Glomerular visceral epithelial cell (primary cell): ENCODE results near the gene THUMPD2.
A peak's percentile ranks its signal among the peaks of the same experiment; 100 is the strongest.

Experiments
- DNase-seq: peaks from one replicate; pipeline ENCODE4 v3.0.0-alpha.2; 2016; ENCODE audit errors: extremely low spot score

THUMPD2 gene

DNA sequence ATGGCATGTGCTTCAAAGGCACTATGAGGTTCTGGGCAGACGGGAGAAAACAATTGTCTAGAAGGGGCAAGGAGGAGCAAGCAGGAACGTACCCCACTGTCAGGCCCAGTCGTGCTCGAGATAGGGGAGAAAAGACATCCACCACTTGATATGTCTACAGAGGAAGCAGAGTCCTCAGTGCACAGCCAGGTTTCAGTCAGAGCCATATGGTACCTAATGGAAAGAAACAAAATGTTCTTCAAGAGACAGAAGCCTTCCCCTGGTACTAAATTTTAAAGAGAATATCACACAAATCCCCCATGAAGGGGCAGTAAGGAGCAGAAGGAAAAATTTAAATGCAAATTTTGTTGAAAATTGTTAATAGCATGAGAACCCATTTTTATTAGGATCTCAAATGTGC, 21.9 kb downstream of the THUMPD2 start:
- DNase-seq: no peak

DNA sequence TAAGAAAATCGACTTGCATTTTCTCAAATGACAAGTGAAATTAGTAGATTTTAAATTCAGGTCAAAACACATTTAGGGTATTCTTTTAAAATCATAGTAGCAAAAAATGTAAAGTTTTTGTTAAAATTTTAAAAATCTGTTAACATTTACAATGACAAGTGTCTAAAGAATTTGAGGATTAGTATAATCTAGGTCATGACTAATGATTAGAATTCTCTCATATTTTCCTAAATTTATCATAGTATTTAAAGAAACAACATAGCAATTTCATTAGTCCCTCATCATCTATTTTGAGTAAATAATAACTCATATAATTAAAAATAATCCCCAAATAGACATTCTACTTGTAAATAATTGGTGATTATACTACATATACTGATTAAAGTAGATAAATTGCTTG, 23.6 kb downstream of the THUMPD2 start:
- DNase-seq: no peak

DNA sequence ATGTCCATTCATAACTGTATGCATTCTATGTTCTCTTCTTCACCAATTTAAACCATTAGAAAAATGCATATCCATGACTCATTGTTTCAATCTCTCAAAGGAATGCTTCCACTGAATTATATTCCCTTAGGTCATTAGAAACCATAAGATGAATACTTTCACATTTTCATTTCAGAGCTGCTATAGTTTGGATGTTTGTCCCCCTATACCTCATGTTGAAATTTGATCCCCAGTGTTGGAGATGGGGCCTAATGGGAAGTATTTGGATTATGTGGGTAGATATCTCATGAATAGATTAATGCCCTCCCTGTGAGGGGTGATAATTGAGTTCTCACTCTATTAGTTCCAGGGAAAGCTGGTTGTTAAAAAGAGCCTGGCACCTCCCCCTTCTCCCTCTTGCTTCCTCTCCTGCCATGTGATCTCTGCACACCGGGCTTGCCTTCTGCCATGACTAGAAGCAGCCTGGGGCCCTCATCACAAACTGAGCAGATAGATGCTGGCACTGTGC, 35.7 kb downstream of the THUMPD2 start:
- DNase-seq: no peak

DNA sequence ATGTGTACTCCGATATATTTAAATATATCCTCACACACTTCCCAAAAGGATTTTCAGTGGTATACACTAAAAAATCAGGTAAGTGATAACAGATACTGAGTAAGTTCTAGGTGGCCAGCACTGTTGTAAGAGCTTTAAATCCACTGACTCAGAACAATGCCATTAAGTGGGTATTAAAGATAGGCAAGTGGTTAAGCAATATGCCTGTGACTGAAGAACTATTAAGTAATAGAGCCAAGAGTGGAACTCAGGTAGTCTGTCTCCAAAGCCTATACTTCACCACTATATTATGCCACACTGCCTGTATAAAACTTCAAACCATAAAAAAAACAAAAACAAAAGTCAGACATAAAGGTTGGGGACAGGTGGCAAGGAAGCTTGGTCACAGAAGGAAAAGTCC, 37.2 kb downstream of the THUMPD2 start:
- no peak for DNase-seq

DNA sequence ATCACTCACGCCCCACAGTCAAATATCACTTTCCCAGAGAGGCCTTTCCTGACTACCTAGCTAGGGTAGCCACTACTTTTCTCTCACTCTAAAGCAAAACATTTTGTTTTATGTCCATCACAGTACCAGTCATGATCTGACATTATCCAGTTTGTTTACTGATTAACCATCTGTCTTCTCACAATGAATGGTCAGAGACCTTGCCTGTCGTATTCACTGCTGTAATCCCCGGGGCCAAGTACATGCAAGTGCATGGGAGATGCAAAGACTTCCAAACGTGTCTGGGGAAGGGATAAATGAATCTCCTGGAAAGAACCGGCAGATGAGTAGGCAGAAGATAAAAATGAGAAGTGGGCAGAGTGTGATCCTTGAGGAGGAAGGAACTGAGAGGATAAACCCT, 39.7 kb downstream of the THUMPD2 start:
- no peak for DNase-seq

DNA sequence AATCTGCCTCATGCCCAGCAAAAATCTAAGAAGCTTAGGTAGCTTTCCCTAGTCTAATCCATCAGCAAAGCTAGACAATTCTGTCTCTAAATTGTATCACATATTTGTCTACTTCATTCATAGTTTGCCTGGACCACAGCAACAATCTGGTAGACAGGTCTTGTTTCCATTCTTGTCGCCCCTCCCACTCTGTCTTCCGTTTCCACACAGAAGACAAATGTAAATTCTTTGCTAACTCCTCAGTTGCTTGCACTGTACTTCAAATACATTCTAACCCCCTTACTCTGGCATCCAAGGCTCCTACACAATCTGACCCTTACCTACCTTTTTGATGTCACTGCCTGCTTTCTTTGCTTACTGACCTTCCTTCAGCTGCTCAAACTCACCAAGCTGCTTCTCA, 40.1 kb downstream of the THUMPD2 start:
- no peak for DNase-seq

DNA sequence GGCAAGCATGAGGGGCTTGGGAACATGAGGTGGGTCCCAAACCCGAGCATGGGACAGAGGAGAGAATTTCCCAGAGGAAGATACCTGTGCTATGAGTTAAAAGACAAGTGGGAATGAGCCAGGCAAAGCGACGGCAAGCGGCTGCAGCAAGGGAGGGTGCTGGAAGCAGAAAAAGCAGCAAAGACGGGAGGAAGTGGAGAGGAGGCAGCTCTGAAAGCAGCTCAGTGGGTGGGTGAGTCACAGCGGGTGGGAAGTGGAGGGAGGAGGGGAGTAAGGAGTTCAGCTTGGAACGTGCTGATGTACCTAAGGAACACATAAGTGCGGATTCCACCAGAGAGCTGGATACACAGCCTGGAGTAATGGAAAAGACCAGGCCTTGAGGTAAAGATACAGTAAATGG, 41.4 kb downstream of the THUMPD2 start:
- peak; percentile 88 for DNase-seq

DNA sequence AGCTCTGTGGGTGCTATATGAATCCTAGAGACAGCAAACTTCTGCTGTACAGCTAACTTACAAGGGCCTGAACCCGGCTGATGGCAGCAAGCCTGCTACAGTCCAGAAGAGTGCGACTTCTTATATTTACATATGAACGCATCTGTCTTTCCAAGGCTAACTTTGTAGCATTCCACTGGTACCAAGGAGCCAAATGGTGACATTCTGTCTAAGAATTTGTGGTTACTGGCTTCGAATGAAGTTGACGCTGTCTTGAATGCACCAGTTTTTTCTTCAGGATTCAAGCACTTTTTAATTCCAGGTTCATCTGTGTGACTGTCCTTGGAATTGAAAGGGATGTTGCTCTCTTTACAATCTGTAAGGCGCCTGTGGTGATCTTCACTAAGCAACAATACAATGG, 42.4 kb downstream of the THUMPD2 start:
- peak; percentile 83 for DNase-seq

DNA sequence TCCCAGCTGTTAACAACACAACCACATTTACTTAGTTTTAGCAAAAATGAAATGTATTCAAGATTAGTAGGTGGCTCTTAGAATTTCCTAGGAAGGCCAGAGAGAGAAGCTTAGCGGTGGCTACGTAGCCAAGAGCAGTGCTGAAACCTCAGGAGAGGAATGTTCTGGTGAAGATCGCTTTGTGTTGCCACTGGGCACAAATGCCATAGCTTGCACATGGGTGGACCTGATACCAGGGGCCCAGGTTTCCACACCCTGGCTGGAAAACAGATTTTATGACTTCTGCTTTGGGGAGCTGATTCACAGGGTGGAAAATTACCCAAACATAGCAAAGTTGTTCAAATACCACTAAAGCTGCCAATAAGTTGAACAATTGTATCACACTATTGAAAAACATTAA, 43.4 kb downstream of the THUMPD2 start:
- no peak for DNase-seq

DNA sequence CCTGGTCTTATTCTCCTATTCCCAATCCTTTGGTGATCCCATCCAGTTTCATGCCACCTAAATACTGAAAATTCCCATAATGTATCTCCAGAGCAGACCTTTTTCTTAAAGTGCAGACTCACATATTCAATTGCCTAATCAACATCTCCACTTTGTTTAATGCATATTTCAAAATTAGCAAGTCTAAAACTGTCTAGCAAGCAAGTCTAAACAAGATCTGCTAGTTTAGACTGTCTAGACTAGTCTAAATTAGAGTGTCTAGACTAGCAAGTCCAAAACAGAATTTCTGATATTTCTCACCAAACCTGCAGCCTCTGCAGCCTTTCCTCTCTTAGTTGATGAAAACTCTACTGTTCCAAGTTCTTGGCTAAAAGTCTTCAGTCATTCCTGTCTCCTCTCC, 44.6 kb downstream of the THUMPD2 start:
- DNase-seq: no peak

DNA sequence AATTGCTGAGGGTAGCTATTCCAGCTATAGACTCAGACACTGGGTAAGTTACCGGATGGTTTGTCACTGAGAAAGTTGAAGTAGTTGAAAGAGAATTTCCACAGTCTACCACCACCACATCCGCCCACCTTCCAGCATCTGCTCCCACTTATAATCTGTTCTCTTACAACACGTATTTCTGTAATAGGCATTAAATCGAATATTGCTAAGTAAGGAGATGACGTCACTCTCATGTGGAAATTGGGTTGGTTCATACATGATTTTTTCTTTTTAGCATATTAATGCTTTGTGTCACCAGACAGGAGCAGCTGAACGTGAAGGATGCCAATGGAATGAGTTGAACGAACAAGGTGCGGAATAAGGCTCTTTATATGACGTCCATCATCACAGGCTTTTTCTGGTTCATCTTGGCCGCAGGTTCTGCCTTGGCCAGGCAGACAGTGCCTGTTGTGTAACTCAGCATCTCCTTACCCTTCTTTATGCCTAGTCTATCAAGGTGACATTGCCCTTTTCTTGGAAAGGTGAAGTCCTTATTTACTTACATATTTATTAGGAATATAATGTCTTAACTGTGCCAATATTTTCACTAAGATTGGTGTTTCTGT, 45.9 kb downstream of the THUMPD2 start:
- DNase-seq: no peak

DNA sequence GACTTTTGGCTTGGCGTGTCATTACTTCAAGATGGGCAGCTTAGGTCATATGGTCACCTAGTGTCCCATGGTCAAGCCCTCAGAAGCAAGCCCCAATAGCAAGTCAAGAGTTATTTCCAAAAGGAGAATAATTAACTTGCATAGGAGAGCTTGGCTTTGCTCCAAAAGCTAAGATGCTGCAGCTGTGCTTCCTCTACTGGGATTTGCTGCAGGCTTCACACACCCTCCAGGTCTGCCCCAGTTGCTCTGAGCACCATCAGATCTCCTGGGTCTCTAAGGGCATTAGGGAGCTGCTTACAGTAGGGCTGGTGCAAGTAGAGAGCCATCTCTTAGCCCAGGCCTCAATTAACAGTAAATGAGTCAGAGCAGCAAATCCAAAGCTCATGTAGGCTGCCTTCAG, 46.6 kb downstream of the THUMPD2 start:
- peak; percentile 54 for DNase-seq

DNA sequence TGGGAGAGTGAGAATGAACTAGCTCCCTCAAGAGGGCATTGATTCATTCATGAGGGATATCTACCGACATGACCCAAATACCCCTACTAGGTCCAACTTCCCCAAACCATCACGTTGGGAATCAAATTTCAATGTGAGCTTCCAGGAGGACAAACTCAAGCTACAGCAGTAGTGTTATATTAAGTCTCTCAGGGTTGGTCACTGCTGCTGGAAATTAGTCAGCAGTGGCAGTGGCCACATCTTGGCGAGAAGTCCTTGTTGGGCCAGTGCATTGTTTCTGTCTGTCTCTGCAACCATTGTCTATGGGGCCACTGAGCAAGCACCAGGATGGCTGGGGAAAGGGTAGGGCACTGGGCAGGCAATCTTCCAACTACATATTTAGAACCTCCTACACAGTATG, 47.5 kb downstream of the THUMPD2 start:
- DNase-seq: no peak

DNA sequence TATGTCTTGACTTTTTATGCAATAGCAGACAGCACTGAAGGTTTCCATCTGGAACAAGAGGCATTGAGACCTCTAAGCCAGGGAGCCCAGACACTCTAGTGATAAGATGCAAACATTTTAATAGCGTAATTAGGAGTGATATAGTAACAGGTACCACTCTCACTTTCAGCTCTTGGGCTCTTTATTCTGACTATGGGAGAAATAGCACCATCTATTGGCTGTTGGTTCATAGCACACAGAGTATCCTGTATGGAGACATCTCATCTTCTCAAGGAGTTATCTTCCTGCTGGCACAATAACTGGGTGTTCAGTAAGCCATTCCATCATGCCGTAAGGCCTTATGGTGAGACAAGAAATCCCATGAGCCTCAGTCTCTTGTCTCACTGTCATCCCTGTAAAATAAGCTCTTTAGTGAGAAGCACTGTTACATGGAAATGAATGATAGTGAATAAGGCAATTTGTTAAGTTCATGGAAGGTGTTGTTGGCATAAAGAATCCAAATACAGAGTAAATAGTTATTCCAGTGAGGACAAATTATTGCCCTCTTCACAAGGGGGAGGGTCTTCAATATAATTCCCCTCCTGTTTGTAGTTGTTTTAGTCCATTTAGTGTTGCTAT, 48.3 kb downstream of the THUMPD2 start:
- DNase-seq: peak; percentile 23

DNA sequence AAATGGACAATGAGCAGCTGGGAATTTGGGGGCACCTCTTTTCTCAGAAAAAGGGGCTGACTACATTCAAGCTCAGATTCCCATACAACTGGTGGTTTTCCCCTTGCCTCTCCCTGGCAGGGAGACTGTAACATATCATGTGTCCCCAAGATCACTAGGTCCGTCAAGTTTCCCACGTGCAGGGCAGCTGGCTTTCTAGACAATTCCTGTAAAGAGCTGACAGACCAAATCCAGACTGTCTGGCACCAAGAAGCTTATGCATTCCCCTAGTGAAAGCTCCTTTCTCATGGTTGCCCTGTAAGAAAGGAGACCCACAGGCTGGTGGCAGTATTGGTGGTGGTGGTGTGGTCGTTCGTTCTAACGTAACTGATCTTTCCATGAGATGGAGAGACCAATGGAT, 48.8 kb downstream of the THUMPD2 start:
- no peak for DNase-seq

DNA sequence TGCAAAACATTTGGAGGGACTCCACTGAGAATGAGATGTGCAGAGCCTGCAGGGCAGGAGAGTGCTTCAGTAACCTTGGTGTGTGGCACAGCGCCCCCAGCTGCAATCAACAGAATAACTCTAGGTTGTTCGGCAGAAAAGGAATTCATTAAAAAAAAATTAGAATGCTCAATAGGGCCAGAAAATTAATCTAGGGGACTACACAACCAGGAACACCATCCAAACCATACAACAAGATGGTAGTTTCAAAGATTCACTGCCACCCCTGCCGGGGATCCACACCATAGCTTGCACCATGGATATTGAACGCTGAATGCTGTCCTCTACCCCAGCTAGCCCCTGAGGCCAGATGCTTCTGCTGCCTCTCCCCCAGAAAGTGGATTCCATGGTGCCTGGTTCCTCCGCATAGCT, 50.1 kb downstream of the THUMPD2 start:
- DNase-seq: peak; percentile 53

DNA sequence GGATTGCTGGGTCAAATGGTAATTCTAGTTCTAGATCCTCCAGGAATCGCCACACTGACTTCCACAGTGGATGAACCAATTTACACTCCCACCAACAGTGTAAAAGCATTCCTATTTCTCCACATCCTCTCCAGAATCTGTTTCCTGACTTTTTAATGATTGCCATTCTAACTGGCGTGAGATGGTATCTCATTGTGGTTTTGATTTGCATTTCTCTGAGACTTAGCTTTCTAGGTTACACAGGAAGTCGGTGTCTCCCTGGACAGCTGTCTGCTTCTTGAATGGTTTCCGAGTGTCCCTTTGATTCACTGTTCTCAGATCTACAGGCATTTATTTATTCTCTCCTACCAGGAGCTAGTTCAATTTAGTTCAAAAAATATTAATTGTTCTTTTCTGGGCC, 51.0 kb downstream of the THUMPD2 start:
- DNase-seq: peak; percentile 75

DNA sequence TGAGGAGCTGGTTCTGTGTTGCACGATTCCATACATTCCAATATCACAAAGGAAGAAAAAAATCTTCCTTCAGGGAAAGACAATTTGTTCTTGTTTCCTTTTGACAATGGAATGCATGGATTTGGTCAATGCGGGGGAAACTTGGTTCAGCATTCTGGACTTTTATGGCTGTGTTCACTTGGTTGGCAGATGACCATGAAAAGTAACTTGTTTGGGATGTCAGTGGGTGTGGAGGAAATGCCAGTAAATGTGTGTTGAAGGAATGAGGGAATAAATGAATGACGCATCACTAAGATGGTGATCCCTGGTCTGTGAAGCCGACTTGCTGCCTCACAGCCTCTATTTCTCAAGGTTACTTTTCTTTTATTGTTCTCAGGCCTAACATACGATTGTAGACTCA, 53.7 kb downstream of the THUMPD2 start:
- DNase-seq: peak; percentile 70

DNA sequence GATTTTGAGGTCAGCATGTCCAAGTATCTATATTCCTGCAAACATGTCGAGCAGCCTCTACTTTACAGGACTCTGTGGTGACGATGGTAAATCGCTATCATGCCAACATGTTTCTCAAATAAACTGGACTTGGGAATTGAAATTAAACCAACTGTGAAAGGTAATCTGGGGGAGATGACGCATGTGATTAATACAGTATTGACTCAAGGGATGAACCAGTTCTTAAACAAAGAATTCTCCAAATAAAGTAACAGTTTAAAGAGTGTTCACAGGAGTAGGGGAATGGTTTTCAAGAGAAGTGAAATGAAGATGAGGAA, 54.3 kb downstream of the THUMPD2 start:
- DNase-seq: peak; percentile 49

DNA sequence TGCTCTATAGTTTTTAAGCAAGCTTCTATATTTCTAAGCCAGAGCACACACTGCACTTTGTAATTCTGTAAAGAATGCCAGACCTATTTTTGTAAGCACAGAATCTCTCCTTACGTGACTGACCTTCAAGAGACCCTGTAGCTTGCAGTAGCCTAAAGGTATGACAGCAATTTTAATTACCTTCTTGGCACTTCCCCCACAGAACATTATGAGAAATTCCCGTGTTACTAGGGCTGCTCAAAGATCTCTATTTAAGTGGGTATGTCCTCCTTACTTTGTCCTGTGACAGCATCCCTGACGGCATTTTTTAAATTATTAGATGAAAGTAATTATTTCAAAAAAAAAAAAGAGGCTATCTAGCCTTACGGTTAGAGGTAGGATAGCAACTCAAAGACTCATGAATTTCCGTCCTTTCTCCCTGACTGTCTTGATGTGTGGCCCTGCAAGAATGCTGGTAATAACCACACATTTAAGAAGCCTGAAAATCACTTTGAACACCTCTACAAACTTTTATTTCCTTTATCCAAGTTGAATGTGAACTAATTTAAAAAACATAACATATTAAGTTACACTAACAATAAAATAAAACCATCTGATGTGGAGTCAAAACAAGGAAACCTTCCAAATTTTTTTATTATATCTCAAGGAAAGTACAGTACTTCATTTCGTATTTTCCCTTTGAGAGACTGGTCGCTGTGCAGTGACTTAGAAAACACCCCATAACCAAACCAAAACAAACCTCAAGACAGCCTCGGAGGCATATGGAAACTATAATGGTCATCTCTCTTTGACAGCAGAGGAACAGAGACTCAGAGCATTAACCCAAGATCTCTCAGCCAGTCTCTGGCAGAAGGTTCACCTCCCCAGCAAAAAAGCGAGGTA, 54.9 kb downstream of the THUMPD2 start:
- DNase-seq: peak; percentile 66

DNA sequence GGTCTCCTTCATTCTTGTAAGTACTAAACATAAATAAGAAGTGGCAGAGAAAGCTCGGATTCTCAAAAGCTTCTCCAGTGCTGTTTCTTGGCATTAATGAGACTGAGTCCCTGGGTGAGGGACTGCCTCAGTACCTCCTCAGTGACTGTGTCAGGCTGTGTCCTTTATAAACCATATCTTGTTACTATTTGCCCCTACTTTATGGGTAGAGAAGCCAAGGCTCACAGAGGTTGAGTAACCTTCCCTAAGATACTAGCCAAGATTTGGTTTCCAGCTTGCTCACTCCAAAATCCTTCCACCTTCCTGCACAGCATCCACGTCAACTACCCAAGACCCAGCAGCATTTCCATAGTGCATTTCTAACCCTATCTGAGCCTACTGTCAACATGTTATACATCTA, 55.6 kb downstream of the THUMPD2 start:
- DNase-seq: no peak

DNA sequence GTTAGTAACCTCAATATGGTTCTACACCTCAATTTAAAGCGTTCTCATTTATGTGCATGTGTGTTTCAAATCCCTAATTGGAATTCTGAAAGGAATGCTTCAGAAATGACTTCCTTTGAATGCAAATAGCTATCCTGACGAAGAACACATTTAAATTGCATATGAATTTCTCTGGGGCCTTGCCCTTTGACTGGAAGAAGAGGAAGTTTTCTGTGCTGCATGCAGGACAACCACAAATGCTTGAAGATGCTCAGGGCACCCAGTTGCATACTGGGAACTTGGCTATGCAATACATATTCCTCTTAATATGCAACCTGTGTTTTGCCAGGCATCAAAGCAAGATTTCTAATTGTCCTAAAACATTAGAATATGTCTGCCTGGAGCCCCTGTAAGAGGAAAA, 58.1 kb downstream of the THUMPD2 start:
- DNase-seq: no peak

DNA sequence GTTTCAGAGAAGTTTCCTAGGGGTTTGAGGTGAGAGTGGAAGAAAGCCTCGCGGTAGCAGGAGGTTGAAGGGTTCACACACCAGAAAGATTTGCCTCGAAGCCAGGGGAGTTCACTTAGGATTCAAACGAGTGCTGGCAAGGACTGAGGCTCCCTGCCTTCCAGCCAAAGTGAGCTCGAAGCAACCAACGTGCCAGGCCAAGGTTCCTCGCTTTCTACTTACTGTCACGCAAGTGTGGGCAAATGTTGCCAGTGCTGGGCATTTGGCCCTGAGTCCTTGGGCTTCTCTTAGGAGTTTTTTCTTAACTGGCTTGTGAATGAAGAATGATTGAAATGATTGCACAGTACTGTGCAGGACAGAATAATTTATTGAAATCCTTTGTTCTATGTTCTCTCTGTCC, 59.7 kb downstream of the THUMPD2 start:
- no peak for DNase-seq
